Testis (tissue), 2 donors: ENCODE measurements around the gene ICE2.

ENCODE experiments used
- POLR2A ChIP-seq: fragments of 450-650 bp; IDR thresholded peaks from one replicate; pipeline ENCODE4 v1.6.1; 2017; ENCODE audit warnings: antibody characterized with exemption, mild to moderate bottlenecking, moderate library complexity
- TF ChIP-seq, protein P1 (sequence below), 3 experiments: fragments of 450-650 bp in 2 of 3; fragments of 200-600 bp in 1 of 3; sonication (generic) in 1 of 3; IDR thresholded peaks; one replicate each; pipeline ENCODE4 v1.5.1; 2016 to 2019; ENCODE audit warnings: antibody characterized with exemption in 3 of 3, mild to moderate bottlenecking in 2 of 3, moderate library complexity in 1 of 3

DNA sequence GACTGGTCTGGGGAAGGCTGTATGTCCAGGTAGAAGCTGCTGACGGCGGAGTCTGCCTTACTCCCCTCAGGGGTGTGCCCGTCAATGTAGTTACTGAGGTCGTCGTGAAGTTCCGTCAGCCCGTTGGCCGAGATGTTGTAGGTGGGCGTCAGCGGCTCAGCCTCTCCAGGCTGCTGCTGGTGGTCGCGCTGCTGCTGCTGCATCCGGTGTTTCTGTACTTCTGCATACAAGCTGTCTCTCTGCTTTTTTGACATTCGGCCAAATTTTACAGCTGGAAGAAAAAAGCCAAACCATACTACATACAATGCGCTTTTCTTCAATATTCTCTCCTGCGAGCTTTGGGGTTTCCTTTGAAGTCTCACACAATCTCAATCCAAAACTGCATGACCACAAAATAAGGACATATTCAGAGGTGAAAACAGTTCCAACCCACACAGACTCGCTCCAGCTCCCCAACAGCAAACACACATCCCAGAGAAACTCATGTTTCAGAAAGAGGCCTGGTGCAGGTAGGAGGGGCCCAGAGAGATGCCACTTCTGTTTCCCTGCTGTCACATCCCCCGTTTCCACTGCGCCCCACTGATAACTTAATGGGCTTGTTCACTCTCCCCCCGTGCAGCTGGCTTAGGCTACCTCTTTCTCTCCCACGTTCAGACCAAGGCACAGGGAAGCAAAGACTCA lies 32.5 kb upstream of the ICE2 start:
- TF ChIP-seq, protein P1, sequence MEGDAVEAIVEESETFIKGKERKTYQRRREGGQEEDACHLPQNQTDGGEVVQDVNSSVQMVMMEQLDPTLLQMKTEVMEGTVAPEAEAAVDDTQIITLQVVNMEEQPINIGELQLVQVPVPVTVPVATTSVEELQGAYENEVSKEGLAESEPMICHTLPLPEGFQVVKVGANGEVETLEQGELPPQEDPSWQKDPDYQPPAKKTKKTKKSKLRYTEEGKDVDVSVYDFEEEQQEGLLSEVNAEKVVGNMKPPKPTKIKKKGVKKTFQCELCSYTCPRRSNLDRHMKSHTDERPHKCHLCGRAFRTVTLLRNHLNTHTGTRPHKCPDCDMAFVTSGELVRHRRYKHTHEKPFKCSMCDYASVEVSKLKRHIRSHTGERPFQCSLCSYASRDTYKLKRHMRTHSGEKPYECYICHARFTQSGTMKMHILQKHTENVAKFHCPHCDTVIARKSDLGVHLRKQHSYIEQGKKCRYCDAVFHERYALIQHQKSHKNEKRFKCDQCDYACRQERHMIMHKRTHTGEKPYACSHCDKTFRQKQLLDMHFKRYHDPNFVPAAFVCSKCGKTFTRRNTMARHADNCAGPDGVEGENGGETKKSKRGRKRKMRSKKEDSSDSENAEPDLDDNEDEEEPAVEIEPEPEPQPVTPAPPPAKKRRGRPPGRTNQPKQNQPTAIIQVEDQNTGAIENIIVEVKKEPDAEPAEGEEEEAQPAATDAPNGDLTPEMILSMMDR (IDR thresholded peaks at IDR 0.05), result no peak
- TF ChIP-seq POLR2A, result no peak
